ENCODE measurements around the gene OPN1MW3.
A peak's percentile ranks its signal among the peaks of the same experiment; 100 is the strongest.
"Not testable (repeated sequence)": the region's sequence is repeated elsewhere in the genome, so short reads cannot be mapped to it uniquely, and the experiment has no call there.

OPN1MW3 gene

DNA sequence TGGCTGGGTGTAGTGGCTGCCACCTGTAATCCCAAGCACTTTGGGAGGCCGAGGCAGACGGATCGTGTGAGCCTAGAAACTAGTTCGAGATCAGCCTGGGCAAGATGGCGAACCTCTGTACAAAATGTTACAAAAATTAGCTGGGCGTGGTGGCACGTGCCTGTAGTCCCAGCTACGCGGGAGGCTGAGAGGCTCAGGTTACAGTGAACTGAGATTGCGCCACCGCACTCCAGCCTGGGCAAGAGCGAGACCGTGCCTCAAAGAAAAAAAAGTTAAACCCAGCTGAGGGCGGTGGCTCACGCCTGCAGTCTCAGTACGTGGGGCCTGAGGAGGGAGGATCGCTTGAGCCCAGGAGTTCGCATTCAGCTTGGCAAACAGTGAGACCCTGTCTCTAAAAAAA, 39.3 kb downstream of the OPN1MW3 start:
- no peak for DNase-seq (ENCODE audit: low spot score)

- no peak for DNase-seq (ENCODE audit: low spot score)
Observed at GRCh38 chrX:154298312-154298711, 40.9 kb downstream of the OPN1MW3 start.

- no peak for DNase-seq (ENCODE audit: low spot score)
Observed at GRCh38 chrX:154300816-154301215, 43.4 kb downstream of the OPN1MW3 start.

DNA sequence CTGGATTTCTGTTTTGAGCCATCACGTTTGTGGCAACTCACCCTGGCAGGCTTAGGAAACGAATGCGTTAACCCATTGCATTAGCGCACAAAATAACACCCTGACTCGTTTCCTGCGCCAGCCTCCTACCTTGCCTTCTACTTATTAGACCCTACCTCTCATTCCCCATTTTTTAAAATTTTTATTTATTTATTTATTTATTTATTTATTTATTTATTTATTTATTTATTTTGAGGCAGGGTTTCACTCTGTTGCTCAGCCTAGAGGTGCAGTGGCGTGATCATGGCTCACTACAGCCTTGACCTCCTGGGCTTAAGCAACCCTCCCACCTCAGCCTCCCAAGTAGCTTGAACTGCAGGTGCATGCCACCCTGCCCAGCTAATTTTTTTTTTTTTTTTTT, 45.6 kb downstream of the OPN1MW3 start:
- DNase-seq (ENCODE audit: low spot score): not testable (repeated sequence)

DNA sequence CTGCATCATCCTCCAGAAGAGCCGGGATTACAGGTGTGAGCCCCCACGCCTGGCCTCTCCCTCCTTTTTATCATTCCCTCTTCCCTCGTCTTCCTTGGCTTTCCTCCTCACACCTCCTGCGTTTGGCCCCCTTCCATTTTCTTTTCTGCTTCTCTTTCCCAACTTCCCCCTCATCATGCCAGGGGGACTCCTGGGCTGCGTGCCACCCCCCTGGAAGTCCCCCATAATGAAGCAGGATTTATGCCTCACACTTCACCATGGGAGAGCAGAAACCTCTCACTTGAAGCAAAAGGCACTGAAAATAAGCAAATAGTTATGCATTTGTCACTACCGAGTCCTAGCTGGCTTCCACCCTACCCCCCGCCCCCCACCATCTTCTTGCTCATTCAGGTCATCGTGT, 46.1 kb downstream of the OPN1MW3 start:
- DNase-seq (ENCODE audit: low spot score): no peak

GRCh38 chrX:154304846-154305245, 47.5 kb downstream of the OPN1MW3 start:
- no peak for DNase-seq (ENCODE audit: low spot score)

- no peak for DNase-seq (ENCODE audit: low spot score)
Observed at GRCh38 chrX:154305541-154306205, 48.3 kb downstream of the OPN1MW3 start.

- no peak for DNase-seq (ENCODE audit: low spot score)
Observed at GRCh38 chrX:154307202-154307601, 49.8 kb downstream of the OPN1MW3 start.

DNA sequence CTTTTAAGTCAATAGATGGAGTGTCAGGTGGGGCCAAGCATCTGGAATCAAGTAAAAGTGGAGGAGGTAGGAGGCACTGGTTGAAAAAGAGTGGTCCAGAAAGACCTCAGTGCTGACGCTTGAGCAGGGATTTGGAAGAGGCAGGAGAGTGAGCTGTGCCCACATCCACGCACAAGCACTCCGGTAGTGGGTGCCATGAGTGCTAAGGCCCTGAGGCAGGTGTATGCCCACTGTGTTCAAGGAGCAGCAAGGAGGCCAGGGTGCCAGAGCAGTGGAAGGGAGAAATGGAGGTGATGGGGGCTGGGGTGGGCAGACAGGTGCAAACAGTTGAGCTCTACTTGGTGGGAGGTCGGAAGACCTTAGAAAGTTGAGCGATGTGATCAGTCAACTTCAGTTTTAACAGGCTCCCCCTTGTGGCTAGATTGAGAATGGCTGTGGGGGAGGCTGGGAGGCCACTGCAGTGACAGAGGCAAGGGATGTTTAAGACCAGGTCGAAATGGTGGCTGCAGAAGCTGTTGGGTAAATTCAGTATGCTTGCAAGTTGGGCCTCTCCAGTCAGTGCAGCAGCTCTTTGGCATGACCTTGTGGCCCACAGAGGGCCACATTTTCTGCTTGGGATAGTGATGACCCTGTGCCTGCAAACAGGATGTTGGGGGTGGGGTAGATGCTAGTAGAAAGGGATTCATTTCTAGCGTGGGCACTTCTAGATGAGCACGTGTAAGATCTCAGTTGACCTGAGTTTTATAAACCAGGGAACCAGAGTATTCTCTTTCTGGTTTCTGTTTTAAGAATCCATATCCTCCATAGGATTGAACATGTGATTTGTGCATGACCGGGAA, 50.9 kb downstream of the OPN1MW3 start:
- peak; percentile 84 for DNase-seq (ENCODE audit: low spot score)

DNA sequence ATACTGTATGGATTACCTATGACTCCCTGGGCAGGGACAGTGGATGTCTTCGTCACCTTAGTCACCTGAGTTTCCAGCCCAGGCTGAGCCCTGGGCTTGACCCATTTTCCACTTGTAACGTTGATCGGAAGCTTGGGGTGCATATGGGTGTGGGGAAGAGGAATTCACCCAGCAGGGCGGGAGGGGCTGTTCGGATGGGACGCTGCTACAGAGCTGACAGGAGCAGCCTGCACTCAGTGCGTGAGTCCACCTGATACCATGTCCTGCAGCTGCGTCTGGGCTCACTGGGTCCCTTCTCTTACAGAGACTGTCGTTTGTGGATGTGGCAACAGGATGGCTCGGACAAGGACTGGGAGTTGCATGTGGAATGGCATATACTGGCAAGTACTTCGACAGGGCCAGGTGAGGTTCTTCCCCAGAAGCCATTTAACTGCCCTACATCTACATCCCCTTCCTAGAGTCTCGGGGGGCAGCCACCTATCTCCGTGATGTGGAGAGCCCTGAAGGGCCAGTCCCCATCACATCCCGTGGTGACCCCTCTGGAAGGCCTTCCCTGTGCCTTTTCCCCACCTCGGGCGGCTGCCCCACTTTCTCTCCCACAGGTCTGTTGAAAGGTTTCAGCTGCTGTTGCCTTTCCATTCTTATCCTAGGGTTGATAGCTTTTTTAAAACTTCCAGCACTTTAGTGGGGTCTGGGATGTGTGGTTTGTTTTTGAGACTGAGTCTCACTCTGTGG, 51.8 kb downstream of the OPN1MW3 start:
- DNase-seq (ENCODE audit: low spot score): no peak

GRCh38 chrX:154310616-154311536, 53.5 kb downstream of the OPN1MW3 start:
- no peak for DNase-seq (ENCODE audit: low spot score)

DNA sequence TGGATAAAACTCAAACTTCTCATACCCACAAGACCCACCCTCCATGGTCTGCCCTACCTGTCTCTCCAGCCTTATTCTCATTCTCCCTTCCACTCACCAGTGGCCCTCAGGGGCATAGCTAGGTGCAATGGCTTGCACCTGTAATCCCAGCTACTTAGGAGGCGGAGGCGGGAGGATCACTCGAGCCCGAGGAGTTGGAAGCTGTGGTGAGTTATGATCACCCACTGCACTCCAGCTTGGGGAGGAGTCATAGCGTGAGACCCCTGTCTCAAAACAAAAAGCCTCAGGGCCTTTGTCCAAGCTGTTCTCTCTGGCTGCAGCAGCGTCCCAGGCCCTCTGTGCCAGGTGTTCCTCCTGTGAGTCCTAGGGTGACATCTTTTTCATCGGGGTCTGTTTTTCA, 54.7 kb downstream of the OPN1MW3 start:
- DNase-seq (ENCODE audit: low spot score): no peak

DNA sequence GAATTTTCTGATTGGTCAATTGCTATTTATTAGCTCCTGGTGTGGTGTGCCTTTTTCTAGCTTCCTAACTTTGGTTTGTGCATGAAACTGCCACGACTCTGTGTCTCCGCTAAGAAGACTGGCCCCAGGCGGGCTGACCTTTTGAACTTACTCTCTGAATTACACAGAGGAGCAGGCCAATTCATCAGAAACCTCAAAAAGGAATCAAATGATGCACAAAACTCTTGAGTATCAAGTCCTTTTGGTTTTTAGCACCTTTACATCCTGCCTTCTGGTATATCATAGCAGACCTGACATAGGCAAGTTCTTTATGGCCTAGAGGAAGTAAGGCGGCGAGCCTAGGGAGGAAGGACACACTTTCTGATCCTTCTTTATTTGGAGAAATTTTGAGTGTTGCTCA, 55.8 kb downstream of the OPN1MW3 start:
- DNase-seq (ENCODE audit: low spot score): no peak

- no peak for DNase-seq (ENCODE audit: low spot score)
Observed at GRCh38 chrX:154315416-154315815, 58.0 kb downstream of the OPN1MW3 start.

DNA sequence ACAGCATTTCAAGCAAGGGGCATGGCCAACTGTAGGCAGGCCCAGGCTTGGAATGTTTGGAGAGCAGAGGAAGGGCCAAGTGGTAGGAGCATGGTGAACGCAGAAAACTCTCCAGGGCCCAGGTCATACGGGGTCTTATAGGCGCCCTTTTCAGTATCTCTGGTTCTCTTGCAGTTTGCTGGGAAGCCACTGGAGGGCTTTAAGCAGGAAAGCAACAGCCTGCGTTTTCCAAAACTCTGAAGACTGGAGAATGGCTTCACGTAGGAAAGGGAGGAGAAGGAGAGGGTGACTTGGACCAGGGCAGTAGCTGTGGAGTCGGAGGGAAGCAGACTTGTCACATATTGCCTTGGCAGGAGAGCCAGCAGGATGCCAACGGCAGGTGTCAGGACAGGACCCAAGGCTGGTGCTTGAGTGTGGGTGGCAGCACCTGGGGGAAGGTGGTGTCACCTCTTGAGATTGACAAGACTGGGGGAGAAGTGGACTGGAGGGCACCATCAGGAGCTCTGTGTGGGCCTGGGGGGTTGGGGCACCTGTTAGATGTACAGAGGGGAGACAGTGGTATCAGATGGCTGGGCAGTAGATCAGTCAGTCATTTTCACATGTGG, 60.1 kb downstream of the OPN1MW3 start:
- DNase-seq (ENCODE audit: low spot score): no peak

DNA sequence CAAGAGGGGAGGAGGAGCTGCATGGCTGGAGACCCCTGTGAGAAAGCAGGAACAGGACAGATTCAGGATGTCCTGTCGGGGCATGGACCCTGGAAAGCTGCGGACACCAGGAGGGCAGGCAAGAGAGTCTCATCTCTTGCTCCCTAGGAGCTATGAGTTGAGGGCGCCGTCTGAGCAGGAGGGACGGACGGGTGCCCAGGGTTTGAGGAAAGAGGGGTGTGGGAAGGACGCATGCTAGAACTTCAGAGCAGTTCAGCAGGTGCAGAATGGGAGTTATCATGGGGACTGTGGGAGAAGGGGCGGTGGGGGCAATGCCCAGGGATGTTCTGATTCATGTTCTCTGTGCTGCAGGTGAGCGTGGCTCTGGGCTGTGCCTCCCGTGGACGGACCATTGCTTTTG, 63.0 kb downstream of the OPN1MW3 start:
- no peak for DNase-seq (ENCODE audit: low spot score)

Data from CD4-positive, alpha-beta T cell treated with Interleukin-15 for 4 hours (primary cell).